Chondrocyte (in vitro differentiated cells): ENCODE measurements around the gene HRNR. TPM values are rescaled to one million over a fixed set of nuclear protein-coding genes. Genes with fewer than 3 reads are reported as not detected.

Experiments
- DNase-seq: peaks from one replicate; pipeline ENCODE4 v3.0.0; 2021; ENCODE audit warnings: mixed read lengths, low spot score
- H3K27ac Mint-ChIP-seq: one replicate; pipeline ENCODE4 v1.8.0; 2021; ENCODE audit warnings: mild to moderate bottlenecking, moderate library complexity, mixed read lengths; ENCODE audit not compliant: unreplicated experiment
- H3K27me3 Mint-ChIP-seq: 2 replicates; pipeline ENCODE4 v1.8.0; 2021; ENCODE audit warnings: low read depth, mixed read lengths
- H3K36me3 Mint-ChIP-seq: 2 replicates; pipeline ENCODE4 v1.8.0; 2021; ENCODE audit warnings: low read depth, mixed read lengths
- H3K4me1 Mint-ChIP-seq: 2 replicates; pipeline ENCODE4 v1.8.0; 2021; ENCODE audit warnings: low read depth, mild to moderate bottlenecking, mixed read lengths
- H3K4me3 Mint-ChIP-seq: one replicate; pipeline ENCODE4 v1.8.0; 2021; ENCODE audit warnings: mild to moderate bottlenecking, moderate library complexity, mixed read lengths; ENCODE audit not compliant: unreplicated experiment
- H3K9me3 Mint-ChIP-seq: 2 replicates; pipeline ENCODE4 v1.8.0; 2021; ENCODE audit warnings: low read depth, mixed read lengths
- CTCF ChIP-seq: fragments of 200-600 bp; sonication (generic); IDR thresholded peaks from 2 replicates; pipeline ENCODE4 v1.5.0; 2021; ENCODE audit warnings: antibody characterized with exemption, mild to moderate bottlenecking, moderate library complexity
- total RNA-seq: library from RNA; stranded (reverse); gene quantifications from 3 replicates; pipeline ENCODE4 v1.2.1, GENCODE V29; 2021

The HRNR gene
- total RNA-seq, 1 donor from 2014 or later, result not detected

- no peaks in the 10 kb centered on the region for H3K36me3 Mint-ChIP-seq
- H3K4me3 Mint-ChIP-seq, result no peak overlapping the region
- H3K9me3 Mint-ChIP-seq, result no peaks in the 10 kb centered on the region
- no peak overlapping the region for H3K27ac Mint-ChIP-seq
- no peaks in the 10 kb centered on the region for H3K4me1 Mint-ChIP-seq
- DNase-seq, result no peak
- H3K27me3 Mint-ChIP-seq, result peaks cover 53% of the 10 kb centered on the region
- no peak for TF ChIP-seq CTCF
Observed at GRCh38 chr1:152170287-152170905, 53.6 kb downstream of the HRNR start.

GRCh38 chr1:152169366-152170025 is 54.5 kb downstream of the HRNR start:
- Mint-ChIP-seq H3K9me3 (no peaks in the 10 kb centered on the region), H3K27ac (no peak overlapping the region), H3K4me1 (no peaks in the 10 kb centered on the region), H3K36me3 (no peaks in the 10 kb centered on the region), H3K4me3 (no peak overlapping the region), H3K27me3 (peaks cover 47% of the 10 kb centered on the region)
- no peak for DNase-seq
- no peak for TF ChIP-seq CTCF

GRCh38 chr1:152168535-152168868 is 55.5 kb downstream of the HRNR start:
- H3K27me3 Mint-ChIP-seq, result peaks cover 40% of the 10 kb centered on the region
- DNase-seq, result no peak
- no peaks in the 10 kb centered on the region for H3K36me3 Mint-ChIP-seq
- TF ChIP-seq CTCF, result no peak
- H3K4me1 Mint-ChIP-seq, result no peaks in the 10 kb centered on the region
- no peak overlapping the region for H3K4me3 Mint-ChIP-seq
- H3K9me3 Mint-ChIP-seq, result no peaks in the 10 kb centered on the region
- H3K27ac Mint-ChIP-seq, result no peak overlapping the region

DNA sequence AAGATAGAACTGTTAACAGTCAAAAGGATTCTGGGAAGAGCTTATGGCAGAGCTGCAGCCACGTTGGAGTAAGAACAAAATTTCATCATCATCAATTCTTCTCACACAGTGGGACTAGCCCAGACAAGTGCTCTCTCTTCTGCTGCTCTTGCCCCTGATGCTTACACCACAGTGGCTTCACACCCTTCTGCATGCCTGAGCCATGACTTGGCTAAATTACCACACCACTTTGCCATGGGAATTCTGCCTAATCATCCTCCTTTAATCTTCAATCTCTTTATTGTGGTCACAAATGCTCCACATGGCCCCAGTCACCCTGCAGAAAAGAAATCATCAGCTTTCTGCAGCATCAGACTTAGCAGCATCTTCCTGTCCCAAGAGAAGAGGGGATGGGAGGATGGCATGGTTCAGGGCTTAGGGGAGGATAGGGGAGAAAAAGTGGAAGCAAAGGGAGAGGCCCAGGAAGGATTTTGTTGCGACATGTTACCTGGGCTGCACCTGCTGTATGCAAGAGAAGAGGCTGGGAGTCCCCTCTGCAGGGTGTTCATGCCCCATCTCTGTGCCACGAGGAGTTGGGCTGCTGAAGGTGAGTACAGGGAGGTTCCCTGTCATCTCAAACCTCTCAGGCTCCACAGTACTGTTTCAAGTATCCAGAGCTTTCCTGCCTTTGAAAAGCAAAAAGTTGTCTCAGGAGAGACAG is 56.0 kb downstream of the HRNR start:
- H3K4me1 Mint-ChIP-seq, result peaks cover 3% of the 10 kb centered on the region
- H3K27ac Mint-ChIP-seq, result peak overlapping the region; percentile 12
- H3K4me3 Mint-ChIP-seq, result no peak overlapping the region
- no peak for DNase-seq
- H3K27me3 Mint-ChIP-seq, result peaks cover 35% of the 10 kb centered on the region
- H3K9me3 Mint-ChIP-seq, result no peaks in the 10 kb centered on the region
- no peaks in the 10 kb centered on the region for H3K36me3 Mint-ChIP-seq
- no peak for TF ChIP-seq CTCF

- no peak overlapping the region for H3K4me3 Mint-ChIP-seq
Observed at GRCh38 chr1:152166966-152167365, 57.0 kb downstream of the HRNR start.

More at GRCh38 chr1:152166966-152167365, 57.0 kb downstream of the HRNR start:
- H3K4me1 Mint-ChIP-seq, result peaks cover 7% of the 10 kb centered on the region
- H3K27ac Mint-ChIP-seq, result no peak overlapping the region
- no peaks in the 10 kb centered on the region for H3K9me3 Mint-ChIP-seq
- no peaks in the 10 kb centered on the region for H3K36me3 Mint-ChIP-seq
- no peak for TF ChIP-seq CTCF
- DNase-seq, result no peak
- peaks cover 33% of the 10 kb centered on the region for H3K27me3 Mint-ChIP-seq
